ENCODE data around the gene EAF1. TPM values are rescaled to one million over a fixed set of nuclear protein-coding genes. Genes with fewer than 3 reads are reported as not detected.
A peak's percentile ranks its signal among the peaks of the same experiment; 100 is the strongest.

The EAF1 gene
- total RNA-seq, 1 donor from 2014 or later = 17.8 TPM

- TF ChIP-seq CTCF (IDR thresholded peaks at IDR 0.05) = no peak
- Mint-ChIP-seq H3K27ac (ENCODE audit: unreplicated experiment) (no peak overlapping the region), H3K9me3 (ENCODE audit: unreplicated experiment) (no peaks in the 10 kb centered on the region), H3K36me3 (ENCODE audit: unreplicated experiment) (peaks cover 19% of the 10 kb centered on the region), H3K27me3 (ENCODE audit: unreplicated experiment) (no peaks in the 10 kb centered on the region), H3K4me3 (ENCODE audit: unreplicated experiment) (peak overlapping the region; percentile 94), H3K4me1 (ENCODE audit: unreplicated experiment) (peaks cover 36% of the 10 kb centered on the region)
- no peak for DNase-seq (ENCODE audit: extremely low spot score, unreplicated experiment)
Measured at GRCh38 chr3:15429080-15429479, 1.7 kb downstream of the EAF1 start.

- Mint-ChIP-seq H3K27me3 (ENCODE audit: unreplicated experiment) (no peaks in the 10 kb centered on the region), H3K4me1 (ENCODE audit: unreplicated experiment) (peaks cover 31% of the 10 kb centered on the region), H3K36me3 (ENCODE audit: unreplicated experiment) (peaks cover 23% of the 10 kb centered on the region), H3K9me3 (ENCODE audit: unreplicated experiment) (no peaks in the 10 kb centered on the region), H3K4me3 (ENCODE audit: unreplicated experiment) (no peak overlapping the region), H3K27ac (ENCODE audit: unreplicated experiment) (no peak overlapping the region)
- no peak for DNase-seq (ENCODE audit: extremely low spot score, unreplicated experiment)
- no peak for TF ChIP-seq CTCF (IDR thresholded peaks at IDR 0.05)
Measured at GRCh38 chr3:15430624-15431023, 3.2 kb downstream of the EAF1 start.

GRCh38 chr3:15431256-15431837 lies 3.9 kb downstream of the EAF1 start:
- Mint-ChIP-seq H3K4me1 (ENCODE audit: unreplicated experiment) (peaks cover 24% of the 10 kb centered on the region), H3K36me3 (ENCODE audit: unreplicated experiment) (peaks cover 29% of the 10 kb centered on the region), H3K27me3 (ENCODE audit: unreplicated experiment) (no peaks in the 10 kb centered on the region), H3K4me3 (ENCODE audit: unreplicated experiment) (no peak overlapping the region), H3K9me3 (ENCODE audit: unreplicated experiment) (no peaks in the 10 kb centered on the region), H3K27ac (ENCODE audit: unreplicated experiment) (no peak overlapping the region)
- no peak for TF ChIP-seq CTCF (IDR thresholded peaks at IDR 0.05)
- DNase-seq (ENCODE audit: extremely low spot score, unreplicated experiment) = no peak

- H3K27ac Mint-ChIP-seq (ENCODE audit: unreplicated experiment) = no peak overlapping the region
- no peaks in the 10 kb centered on the region for H3K27me3 Mint-ChIP-seq (ENCODE audit: unreplicated experiment)
- TF ChIP-seq CTCF (IDR thresholded peaks at IDR 0.05) = no peak
- DNase-seq (ENCODE audit: extremely low spot score, unreplicated experiment) = no peak
- peaks cover 44% of the 10 kb centered on the region for H3K36me3 Mint-ChIP-seq (ENCODE audit: unreplicated experiment)
- H3K4me3 Mint-ChIP-seq (ENCODE audit: unreplicated experiment) = no peak overlapping the region
- peaks cover 13% of the 10 kb centered on the region for H3K4me1 Mint-ChIP-seq (ENCODE audit: unreplicated experiment)
- H3K9me3 Mint-ChIP-seq (ENCODE audit: unreplicated experiment) = no peaks in the 10 kb centered on the region
Measured at GRCh38 chr3:15433531-15433930, 6.1 kb downstream of the EAF1 start.

GRCh38 chr3:15434756-15435155 lies 7.4 kb downstream of the EAF1 start:
- Mint-ChIP-seq H3K9me3 (ENCODE audit: unreplicated experiment) (no peaks in the 10 kb centered on the region), H3K27me3 (ENCODE audit: unreplicated experiment) (no peaks in the 10 kb centered on the region), H3K4me3 (ENCODE audit: unreplicated experiment) (no peak overlapping the region), H3K36me3 (ENCODE audit: unreplicated experiment) (peaks cover 54% of the 10 kb centered on the region), H3K27ac (ENCODE audit: unreplicated experiment) (no peak overlapping the region), H3K4me1 (ENCODE audit: unreplicated experiment) (peaks cover under 1% of the 10 kb centered on the region)
- no peak for DNase-seq (ENCODE audit: extremely low spot score, unreplicated experiment)
- no peak for TF ChIP-seq CTCF (IDR thresholded peaks at IDR 0.05)

Measured in osteocyte (in vitro differentiated cells).